Measurements from ENCODE around the gene GUCA1A.

The GUCA1A gene

GRCh38 chr6:42184475-42184874 is 11.3 kb downstream of the GUCA1A start:
- H3K9me2 ChIP-seq (replicated peaks; ENCODE audit: insufficient read depth, low read length), result no peaks in the 10 kb centered on the region
- H3F3A ChIP-seq (ENCODE audit: insufficient read depth), result no peaks in the 10 kb centered on the region
- H3K27me3 ChIP-seq (ENCODE audit: low read length), result no peaks in the 10 kb centered on the region
- no peak overlapping the region for H2AFZ ChIP-seq (ENCODE audit: low read depth, low read length, severe bottlenecking)
- no peaks in the 10 kb centered on the region for H4K20me1 ChIP-seq (ENCODE audit: low read depth, low read length)
- H3K4me2 ChIP-seq (ENCODE audit: low read depth, low read length, poor library complexity, severe bottlenecking), result no peak overlapping the region
- H3K4me3 ChIP-seq (ENCODE audit: insufficient read depth, low read length, poor library complexity, severe bottlenecking), result no peak overlapping the region
- H3K27ac ChIP-seq (ENCODE audit: low read depth, low read length), result no peak overlapping the region
- H3K9me3 ChIP-seq (ENCODE audit: insufficient read depth, low read length), result no peaks in the 10 kb centered on the region
- H3K36me3 ChIP-seq (ENCODE audit: low read length), result no peaks in the 10 kb centered on the region
- TF ChIP-seq CTCF (IDR thresholded peaks at IDR 0.05; ENCODE audit: insufficient read depth, low read length, poor library complexity, severe bottlenecking) (no peak), EZH2phosphoT487 (conservative IDR thresholded peaks at IDR 0.05; ENCODE audit: low read length) (no peak)
- H3K79me2 ChIP-seq (ENCODE audit: insufficient read depth, low read length), result no peaks in the 10 kb centered on the region
- H3K9ac ChIP-seq (ENCODE audit: low read length), result no peak overlapping the region

GRCh38 chr6:42185597-42185996 is 12.4 kb downstream of the GUCA1A start:
- Histone ChIP-seq H3F3A (ENCODE audit: insufficient read depth) (no peaks in the 10 kb centered on the region), H4K20me1 (ENCODE audit: low read depth, low read length) (no peaks in the 10 kb centered on the region), H3K9ac (ENCODE audit: low read length) (no peak overlapping the region), H3K79me2 (ENCODE audit: insufficient read depth, low read length) (no peaks in the 10 kb centered on the region), H2AFZ (ENCODE audit: low read depth, low read length, severe bottlenecking) (no peak overlapping the region), H3K4me2 (ENCODE audit: low read depth, low read length, poor library complexity, severe bottlenecking) (no peak overlapping the region), H3K9me3 (ENCODE audit: insufficient read depth, low read length) (no peaks in the 10 kb centered on the region), H3K36me3 (ENCODE audit: low read length) (no peaks in the 10 kb centered on the region), H3K27ac (ENCODE audit: low read depth, low read length) (no peak overlapping the region), H3K4me3 (ENCODE audit: insufficient read depth, low read length, poor library complexity, severe bottlenecking) (no peak overlapping the region), H3K9me2 (replicated peaks; ENCODE audit: insufficient read depth, low read length) (no peaks in the 10 kb centered on the region), H3K27me3 (ENCODE audit: low read length) (no peaks in the 10 kb centered on the region)
- TF ChIP-seq EZH2phosphoT487 (conservative IDR thresholded peaks at IDR 0.05; ENCODE audit: low read length) (no peak), CTCF (IDR thresholded peaks at IDR 0.05; ENCODE audit: insufficient read depth, low read length, poor library complexity, severe bottlenecking) (no peak)

GRCh38 chr6:42188406-42188805 is 15.2 kb downstream of the GUCA1A start:
- H3K9ac ChIP-seq (ENCODE audit: low read length), result no peak overlapping the region
- no peaks in the 10 kb centered on the region for H3F3A ChIP-seq (ENCODE audit: insufficient read depth)
- H3K4me3 ChIP-seq (ENCODE audit: insufficient read depth, low read length, poor library complexity, severe bottlenecking), result no peak overlapping the region
- H3K9me2 ChIP-seq (replicated peaks; ENCODE audit: insufficient read depth, low read length), result no peaks in the 10 kb centered on the region
- H3K27ac ChIP-seq (ENCODE audit: low read depth, low read length), result no peak overlapping the region
- no peaks in the 10 kb centered on the region for H3K27me3 ChIP-seq (ENCODE audit: low read length)
- no peaks in the 10 kb centered on the region for H3K79me2 ChIP-seq (ENCODE audit: insufficient read depth, low read length)
- H3K36me3 ChIP-seq (ENCODE audit: low read length), result no peaks in the 10 kb centered on the region
- H2AFZ ChIP-seq (ENCODE audit: low read depth, low read length, severe bottlenecking), result no peak overlapping the region
- no peak overlapping the region for H3K4me2 ChIP-seq (ENCODE audit: low read depth, low read length, poor library complexity, severe bottlenecking)
- no peak for TF ChIP-seq CTCF (IDR thresholded peaks at IDR 0.05; ENCODE audit: insufficient read depth, low read length, poor library complexity, severe bottlenecking)
- TF ChIP-seq EZH2phosphoT487 (conservative IDR thresholded peaks at IDR 0.05; ENCODE audit: low read length), result no peak
- no peaks in the 10 kb centered on the region for H4K20me1 ChIP-seq (ENCODE audit: low read depth, low read length)
- H3K9me3 ChIP-seq (ENCODE audit: insufficient read depth, low read length), result no peaks in the 10 kb centered on the region

Data from SU-DHL-6 (cell line).